Activated CD8-positive, alpha-beta memory T cell treated with anti-CD3 and anti-CD28 coated beads, Interleukin-2, amount 50 U/mL, for 1 hour (primary cell): ENCODE data around the gene ZBTB38.

Source experiments
- DNase-seq: peaks from one replicate; pipeline ENCODE4 v3.0.0-alpha.2; 2020; ENCODE audit errors: extremely low read depth

The ZBTB38 gene

GRCh38 chr3:141388395-141388794, 20.1 kb downstream of the ZBTB38 start:
- DNase-seq, result no peak

- no peak for DNase-seq
Measured at GRCh38 chr3:141388823-141389621, 20.7 kb downstream of the ZBTB38 start.

- no peak for DNase-seq
Measured at GRCh38 chr3:141389703-141390102, 21.4 kb downstream of the ZBTB38 start.

GRCh38 chr3:141390747-141391146, 22.4 kb downstream of the ZBTB38 start:
- DNase-seq, result no peak

- DNase-seq, result no peak
Measured at GRCh38 chr3:141391298-141391990, 23.1 kb downstream of the ZBTB38 start.

GRCh38 chr3:141391991-141392316, 23.6 kb downstream of the ZBTB38 start:
- no peak for DNase-seq

- DNase-seq, result no peak
Measured at GRCh38 chr3:141392416-141392815, 24.1 kb downstream of the ZBTB38 start.

- no peak for DNase-seq
Measured at GRCh38 chr3:141392897-141393734, 24.8 kb downstream of the ZBTB38 start.

- DNase-seq, result no peak
Measured at GRCh38 chr3:141393735-141394076, 25.4 kb downstream of the ZBTB38 start.

GRCh38 chr3:141394560-141394959, 26.3 kb downstream of the ZBTB38 start:
- no peak for DNase-seq

- no peak for DNase-seq
Measured at GRCh38 chr3:141395005-141395589, 26.8 kb downstream of the ZBTB38 start.

GRCh38 chr3:141397996-141398395, 29.7 kb downstream of the ZBTB38 start:
- no peak for DNase-seq

- no peak for DNase-seq
Measured at GRCh38 chr3:141399200-141399599, 30.9 kb downstream of the ZBTB38 start.

GRCh38 chr3:141400073-141400971, 32.0 kb downstream of the ZBTB38 start:
- DNase-seq, result no peak

GRCh38 chr3:141401095-141401494, 32.8 kb downstream of the ZBTB38 start:
- DNase-seq, result no peak

- DNase-seq, result no peak
Measured at GRCh38 chr3:141401573-141402475, 33.5 kb downstream of the ZBTB38 start.

- DNase-seq, result no peak
Measured at GRCh38 chr3:141402476-141403171, 34.3 kb downstream of the ZBTB38 start.

GRCh38 chr3:141403576-141403975, 35.3 kb downstream of the ZBTB38 start:
- DNase-seq, result no peak

GRCh38 chr3:141405025-141405424, 36.7 kb downstream of the ZBTB38 start:
- DNase-seq, result no peak

- DNase-seq, result no peak
Measured at GRCh38 chr3:141405591-141405990, 37.3 kb downstream of the ZBTB38 start.
